ENCODE measurements around the gene KCND2.

Gene KCND2

DNA sequence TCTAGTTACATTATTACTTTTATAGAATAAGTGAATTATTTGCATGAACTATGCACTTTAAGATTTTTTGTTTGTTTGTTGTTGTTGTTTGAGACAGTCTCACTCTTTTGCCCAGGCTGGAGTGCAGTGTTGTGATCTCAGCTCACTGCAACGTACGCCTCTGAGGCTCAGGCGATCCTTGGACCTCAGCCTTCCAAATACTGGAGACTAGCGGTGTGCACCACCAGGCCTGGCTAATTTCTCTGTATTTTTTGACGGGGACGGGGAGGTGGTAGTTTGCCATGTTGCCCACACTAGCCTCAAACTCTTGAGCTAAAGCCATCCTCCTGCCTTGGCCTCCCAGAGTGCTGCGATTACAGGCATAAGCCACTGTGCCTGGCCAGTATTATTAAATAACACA is 29.2 kb downstream of the KCND2 start:
- DNase-seq (ENCODE audit: low spot score), result no peak
- TF ChIP-seq CTCF (IDR thresholded peaks at IDR 0.05; ENCODE audit: borderline replicate concordance, control extremely low read depth, extremely low read depth, insufficient read depth, missing control alignments), result no peak
- in situ Hi-C loops (cut with MboI; ENCODE audit: low sequenced_read_pairs, unreplicated experiment), result no loop called here

DNA sequence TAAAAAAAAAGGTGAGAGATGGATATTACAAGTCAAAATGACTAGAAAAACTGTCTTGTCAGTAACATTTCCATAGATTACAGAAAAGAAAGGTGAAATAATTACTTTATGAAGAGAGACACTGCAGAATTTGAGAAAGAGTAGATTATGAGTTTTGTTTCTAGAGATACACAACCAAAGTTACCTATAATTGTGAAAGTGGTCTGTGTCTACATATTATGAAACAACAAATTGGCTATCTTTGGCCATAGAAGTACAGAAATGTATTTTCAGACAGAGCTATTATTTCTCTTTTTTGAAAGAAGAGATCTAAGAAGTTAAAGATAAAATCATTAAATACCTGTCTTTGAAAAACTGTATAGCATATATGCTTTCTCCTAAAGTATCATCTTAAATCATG is 30.1 kb downstream of the KCND2 start:
- in situ Hi-C loops (cut with MboI; ENCODE audit: low sequenced_read_pairs, unreplicated experiment), result no loop called here
- no peak for TF ChIP-seq CTCF (IDR thresholded peaks at IDR 0.05; ENCODE audit: borderline replicate concordance, control extremely low read depth, extremely low read depth, insufficient read depth, missing control alignments)
- DNase-seq (ENCODE audit: low spot score), result peak; percentile 7

DNA sequence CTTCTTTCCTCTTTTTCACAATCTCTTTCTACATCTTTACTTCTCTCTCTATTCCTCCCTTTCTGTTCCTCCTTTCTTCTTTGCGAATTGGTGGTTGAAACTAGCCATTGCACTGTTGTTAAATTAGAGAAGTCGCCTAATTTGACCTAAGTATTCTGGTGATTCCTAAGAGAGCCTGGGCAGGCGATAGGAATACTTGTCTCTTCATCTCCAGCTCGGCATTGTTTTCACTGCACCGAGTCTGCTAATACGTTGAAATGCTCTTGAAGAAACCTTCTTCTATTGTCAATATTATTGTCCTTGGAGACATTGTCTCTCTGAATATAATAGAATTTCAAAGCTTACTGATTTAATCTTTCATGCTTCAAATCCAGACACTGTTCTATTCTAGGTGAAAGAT is 31.7 kb downstream of the KCND2 start:
- DNase-seq (ENCODE audit: low spot score), result no peak
- in situ Hi-C loops (cut with MboI; ENCODE audit: low sequenced_read_pairs, unreplicated experiment), result no loop called here
- no peak for TF ChIP-seq CTCF (IDR thresholded peaks at IDR 0.05; ENCODE audit: borderline replicate concordance, control extremely low read depth, extremely low read depth, insufficient read depth, missing control alignments)

DNA sequence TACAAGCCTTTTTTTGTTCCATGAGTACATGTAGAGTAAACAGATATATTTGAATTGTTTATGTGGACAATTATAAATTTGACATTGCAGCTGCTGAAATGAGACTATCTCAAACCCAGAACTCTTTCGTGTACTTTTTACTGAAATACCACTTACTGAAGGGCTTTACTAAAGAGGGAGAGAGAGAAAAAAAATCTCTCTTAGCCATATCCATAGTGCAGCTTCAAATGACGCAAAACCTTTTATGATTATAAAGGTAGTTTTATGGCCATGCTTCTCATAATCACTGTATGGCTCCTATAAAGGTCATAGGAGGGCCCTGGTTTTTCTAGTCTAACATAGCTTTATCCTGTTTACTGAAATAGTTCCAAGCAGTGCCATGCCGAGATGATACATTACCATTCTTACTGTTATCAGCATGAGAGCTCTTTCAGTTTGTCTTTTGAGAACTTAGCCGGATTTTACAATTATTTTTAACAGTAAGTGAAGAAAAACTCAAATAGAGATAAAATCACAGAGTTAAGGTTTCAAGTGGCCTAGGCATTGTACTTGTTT is 35.1 kb downstream of the KCND2 start:
- no peak for TF ChIP-seq CTCF (IDR thresholded peaks at IDR 0.05; ENCODE audit: borderline replicate concordance, control extremely low read depth, extremely low read depth, insufficient read depth, missing control alignments)
- no peak for DNase-seq (ENCODE audit: low spot score)
- in situ Hi-C loops (cut with MboI; ENCODE audit: low sequenced_read_pairs, unreplicated experiment), result no loop called here

GRCh38 chr7:120311028-120311788 is 38.2 kb downstream of the KCND2 start:
- TF ChIP-seq CTCF (IDR thresholded peaks at IDR 0.05; ENCODE audit: borderline replicate concordance, control extremely low read depth, extremely low read depth, insufficient read depth, missing control alignments), result no peak
- in situ Hi-C loops (cut with MboI; ENCODE audit: low sequenced_read_pairs, unreplicated experiment), result no loop called here
- DNase-seq (ENCODE audit: low spot score), result no peak

GRCh38 chr7:120320218-120320961 is 47.4 kb downstream of the KCND2 start:
- no peak for DNase-seq (ENCODE audit: low spot score)
- in situ Hi-C loops (cut with MboI; ENCODE audit: low sequenced_read_pairs, unreplicated experiment), result no loop called here
- TF ChIP-seq CTCF (IDR thresholded peaks at IDR 0.05; ENCODE audit: borderline replicate concordance, control extremely low read depth, extremely low read depth, insufficient read depth, missing control alignments), result no peak

Measured in GM13976 (cell line).